Body of pancreas (tissue), 4 donors: Measurements from ENCODE around the gene BPIFA1.

Experiments
- POLR2A ChIP-seq, 3 donors: fragments of 450-650 bp; IDR thresholded peaks; one replicate each; pipeline ENCODE4 v1.6.1; 2016; ENCODE audit warnings: antibody characterized with exemption in 3 of 3, mild to moderate bottlenecking in 2 of 3
- TF ChIP-seq, protein P1 (sequence below), 7 experiments: fragments of 450-650 bp in 4 of 7; fragments of 200-600 bp in 3 of 7; sonication (generic) in 3 of 7; IDR thresholded peaks; one replicate each; pipeline ENCODE4 v1.5.1; 2016 to 2019; ENCODE audit warnings: antibody characterized with exemption in 7 of 7

DNA sequence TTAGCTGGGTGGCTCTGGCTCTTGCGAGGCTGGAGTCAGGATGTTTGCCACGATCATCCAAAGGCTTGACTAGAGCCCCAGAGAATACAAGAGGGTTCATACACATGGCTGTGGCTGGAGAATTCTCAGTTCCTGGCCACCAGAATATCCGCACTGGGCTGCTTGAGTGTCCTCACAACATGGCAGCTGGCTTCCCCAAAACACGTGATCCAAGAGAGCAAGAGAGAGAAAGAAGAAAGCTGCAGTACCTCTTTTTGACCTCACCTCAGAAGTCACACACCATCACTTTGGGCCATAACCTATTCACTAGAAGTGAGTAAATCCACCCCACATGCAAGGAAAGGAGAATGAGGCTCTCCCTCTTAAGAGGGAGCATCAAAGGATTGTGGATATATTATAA lies 25.7 kb downstream of the BPIFA1 start:
- TF ChIP-seq, protein P1, sequence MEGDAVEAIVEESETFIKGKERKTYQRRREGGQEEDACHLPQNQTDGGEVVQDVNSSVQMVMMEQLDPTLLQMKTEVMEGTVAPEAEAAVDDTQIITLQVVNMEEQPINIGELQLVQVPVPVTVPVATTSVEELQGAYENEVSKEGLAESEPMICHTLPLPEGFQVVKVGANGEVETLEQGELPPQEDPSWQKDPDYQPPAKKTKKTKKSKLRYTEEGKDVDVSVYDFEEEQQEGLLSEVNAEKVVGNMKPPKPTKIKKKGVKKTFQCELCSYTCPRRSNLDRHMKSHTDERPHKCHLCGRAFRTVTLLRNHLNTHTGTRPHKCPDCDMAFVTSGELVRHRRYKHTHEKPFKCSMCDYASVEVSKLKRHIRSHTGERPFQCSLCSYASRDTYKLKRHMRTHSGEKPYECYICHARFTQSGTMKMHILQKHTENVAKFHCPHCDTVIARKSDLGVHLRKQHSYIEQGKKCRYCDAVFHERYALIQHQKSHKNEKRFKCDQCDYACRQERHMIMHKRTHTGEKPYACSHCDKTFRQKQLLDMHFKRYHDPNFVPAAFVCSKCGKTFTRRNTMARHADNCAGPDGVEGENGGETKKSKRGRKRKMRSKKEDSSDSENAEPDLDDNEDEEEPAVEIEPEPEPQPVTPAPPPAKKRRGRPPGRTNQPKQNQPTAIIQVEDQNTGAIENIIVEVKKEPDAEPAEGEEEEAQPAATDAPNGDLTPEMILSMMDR (IDR thresholded peaks at IDR 0.05): no peak
- no peak for TF ChIP-seq POLR2A (IDR thresholded peaks at IDR 0.05)
